AG09309 (cell line): Measurements from ENCODE around the gene CD74.

Experiments
- DNase-seq: peaks from one replicate; pipeline ENCODE4 v3.0.0-alpha.2; 2010; ENCODE audit warnings: low read depth
- H3K4me3 ChIP-seq: 2 replicates; pipeline ENCODE4 v1.5.1; 2011; ENCODE audit warnings: mild to moderate bottlenecking, low read depth, low read length, moderate library complexity; ENCODE audit not compliant: control insufficient read depth
- CTCF ChIP-seq: IDR thresholded peaks from 2 replicates; pipeline ENCODE4 v1.5.1; 2011; ENCODE audit warnings: mild to moderate bottlenecking, low read depth, low read length, inconsistent platforms; ENCODE audit not compliant: insufficient read depth, control insufficient read depth; ENCODE audit errors: missing control alignments

CD74 gene

DNA sequence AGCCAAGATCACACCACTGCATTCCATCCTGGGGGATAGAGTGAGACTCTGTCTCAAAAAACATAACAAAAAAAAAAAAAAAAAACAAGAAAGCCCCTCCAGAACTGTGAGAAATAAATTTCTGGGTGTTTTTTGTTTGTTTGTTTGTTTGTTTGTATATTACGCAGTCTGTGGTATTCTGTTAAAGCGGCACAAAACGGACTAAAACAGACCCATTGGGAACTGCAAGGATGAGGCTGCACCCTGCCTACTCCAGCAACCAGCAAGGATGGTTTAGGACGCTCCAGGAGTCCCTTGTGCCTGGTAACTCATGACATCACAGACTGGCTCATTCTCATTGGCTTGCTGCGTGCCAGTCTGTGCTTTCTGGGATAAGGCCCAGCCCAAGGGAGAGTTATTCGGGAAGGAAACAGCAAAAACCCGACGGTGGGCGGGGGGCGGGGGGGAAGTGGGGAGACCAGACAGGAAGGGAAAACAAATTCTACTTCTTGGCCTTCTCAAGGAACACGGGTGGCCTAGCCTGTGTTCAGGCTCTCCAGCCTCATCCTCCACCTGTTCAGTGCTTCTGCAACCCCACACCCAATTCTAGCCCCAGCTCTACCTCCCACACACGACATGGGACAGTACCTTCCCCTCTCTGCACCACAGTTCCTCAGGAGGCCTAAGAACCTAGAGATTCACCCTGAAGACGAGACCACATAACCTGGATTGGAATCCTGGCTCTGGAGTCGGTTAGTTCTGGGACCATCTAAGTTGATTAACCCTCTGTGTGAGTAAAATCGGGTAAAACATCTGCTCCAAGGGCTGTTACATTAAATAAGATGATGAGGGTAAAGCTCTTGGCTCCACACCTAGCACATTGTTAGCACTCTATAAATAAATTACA is 2.8 kb downstream of the CD74 start:
- no peak for TF ChIP-seq CTCF
- H3K4me3 ChIP-seq: no peak overlapping the region
- peak; percentile 52 for DNase-seq

GRCh38 chr5:150408231-150408943 is 4.3 kb downstream of the CD74 start:
- no peak for TF ChIP-seq CTCF
- DNase-seq: no peak
- H3K4me3 ChIP-seq: no peak overlapping the region

DNA sequence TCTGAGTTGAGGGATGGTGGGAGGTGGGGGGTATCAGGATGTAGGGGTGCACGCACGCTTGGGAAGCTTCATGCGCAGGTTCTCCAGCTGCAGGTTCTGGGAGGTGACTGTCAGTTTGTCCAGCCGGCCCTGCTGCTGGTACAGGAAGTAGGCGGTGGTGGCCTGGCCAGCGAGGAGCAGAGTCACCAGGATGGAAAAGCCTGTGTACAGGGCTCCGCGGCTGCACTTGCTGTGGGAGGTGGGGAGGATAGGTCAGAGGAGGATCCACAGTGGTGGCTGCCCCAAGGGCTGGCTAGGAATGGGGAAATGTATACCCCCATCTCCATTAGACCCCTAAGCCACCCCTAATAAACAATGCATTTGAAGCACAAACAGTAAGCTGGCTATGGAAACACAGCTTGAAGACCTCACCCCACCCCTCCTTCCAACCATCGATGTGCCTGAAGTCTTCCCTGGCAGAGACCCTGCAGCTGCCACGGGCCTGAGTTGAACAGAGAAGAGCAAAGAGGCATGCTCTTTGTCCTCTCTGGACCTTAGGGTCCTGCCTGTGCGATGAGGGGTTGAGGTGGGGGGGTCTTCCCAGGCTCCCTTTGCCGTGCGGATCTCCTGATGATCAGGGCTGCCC is 5.5 kb downstream of the CD74 start:
- no peak overlapping the region for H3K4me3 ChIP-seq
- no peak for TF ChIP-seq CTCF
- DNase-seq: no peak

- no peak overlapping the region for H3K4me3 ChIP-seq
- DNase-seq: no peak
- TF ChIP-seq CTCF: no peak
Measured at GRCh38 chr5:150406723-150407095, 6.0 kb downstream of the CD74 start.

GRCh38 chr5:150406103-150406722 is 6.5 kb downstream of the CD74 start:
- no peak for DNase-seq
- H3K4me3 ChIP-seq: no peak overlapping the region

More at GRCh38 chr5:150406103-150406722, 6.5 kb downstream of the CD74 start:
- TF ChIP-seq CTCF: no peak
